Stimulated activated CD4-positive, alpha-beta T cell treated with anti-CD3 and anti-CD28 coated beads, Interleukin-12 subunit alpha, Interleukin-12 subunit beta, amount 100 ng/mL, for 24 hours (primary cell): ENCODE data around the gene NFKBIB.

ENCODE experiments used
- DNase-seq, 2 experiments: peaks; one replicate each; pipeline ENCODE4 v3.0.0-alpha.2; 2020; ENCODE audit warnings: low read depth in 2 of 2

Gene NFKBIB

DNA sequence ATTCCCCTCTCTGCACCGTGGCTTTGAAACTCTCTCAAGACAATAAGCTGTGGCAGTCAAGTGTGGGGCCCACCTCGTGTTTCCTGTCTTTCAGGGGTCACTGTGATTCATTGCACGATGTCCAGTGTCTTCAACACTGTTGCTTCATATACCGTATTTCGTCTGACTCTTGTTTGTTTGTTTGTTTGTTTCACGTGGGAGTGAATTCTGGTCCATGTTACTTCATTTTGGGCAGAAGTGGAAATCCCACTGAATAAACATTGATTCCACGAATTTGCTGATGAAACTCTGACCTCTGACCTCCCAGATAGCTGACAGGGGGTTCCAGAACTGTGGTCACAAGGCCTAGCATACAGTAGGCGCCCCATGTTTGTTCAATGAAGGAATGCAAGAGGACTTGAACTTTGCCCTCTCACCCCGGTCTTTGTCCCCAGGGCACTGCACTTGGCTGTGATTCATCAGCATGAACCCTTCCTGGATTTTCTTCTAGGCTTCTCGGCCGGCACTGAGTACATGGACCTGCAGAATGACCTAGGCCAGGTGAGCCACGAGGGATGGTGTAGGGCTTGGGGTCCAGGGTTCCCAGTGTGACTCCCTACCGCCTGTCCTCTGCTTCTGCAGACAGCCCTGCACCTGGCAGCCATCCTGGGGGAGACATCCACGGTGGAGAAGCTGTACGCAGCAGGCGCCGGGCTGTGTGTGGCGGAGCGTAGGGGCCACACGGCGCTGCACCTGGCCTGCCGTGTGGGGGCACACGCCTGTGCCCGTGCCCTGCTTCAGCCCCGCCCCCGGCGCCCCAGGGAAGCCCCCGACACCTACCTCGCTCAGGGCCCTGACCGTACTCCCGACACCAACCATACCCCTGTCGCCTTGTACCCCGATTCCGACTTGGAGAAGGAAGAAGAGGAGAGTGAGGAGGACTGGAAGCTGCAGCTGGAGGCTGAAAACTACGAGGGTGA is 5.1 kb downstream of the NFKBIB start:
- no peak for DNase-seq

DNA sequence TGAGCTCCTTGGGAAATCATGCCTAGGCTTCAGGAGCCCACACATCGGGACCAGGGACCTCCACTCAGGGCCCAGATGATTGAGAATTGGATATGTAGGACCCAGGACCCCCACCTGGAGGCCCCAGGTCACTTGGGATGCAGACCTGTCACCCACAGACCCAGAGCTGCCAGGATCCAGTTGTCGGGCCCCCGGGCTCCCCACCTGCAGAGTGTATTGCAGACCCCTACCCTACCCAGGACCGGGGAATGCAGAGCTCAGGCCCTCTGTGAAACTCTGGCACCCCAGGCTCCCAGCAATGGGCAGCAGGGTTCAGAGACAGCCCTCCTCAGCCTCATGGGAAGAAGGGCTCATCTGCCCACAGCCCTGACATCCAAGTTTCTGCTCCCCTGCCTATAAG is 5.9 kb downstream of the NFKBIB start:
- no peak for DNase-seq

DNA sequence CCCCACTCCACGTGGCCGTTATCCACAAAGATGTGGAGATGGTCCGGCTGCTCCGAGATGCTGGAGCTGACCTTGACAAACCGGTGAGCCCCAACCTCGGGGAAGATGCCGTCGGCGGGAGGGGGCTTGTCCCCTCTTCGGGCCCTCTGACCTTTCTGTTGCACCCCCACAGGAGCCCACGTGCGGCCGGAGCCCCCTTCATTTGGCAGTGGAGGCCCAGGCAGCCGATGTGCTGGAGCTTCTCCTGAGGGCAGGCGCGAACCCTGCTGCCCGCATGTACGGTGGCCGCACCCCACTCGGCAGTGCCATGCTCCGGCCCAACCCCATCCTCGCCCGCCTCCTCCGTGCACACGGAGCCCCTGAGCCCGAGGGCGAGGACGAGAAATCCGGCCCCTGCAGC is 7.5 kb downstream of the NFKBIB start:
- DNase-seq, result no peak

DNA sequence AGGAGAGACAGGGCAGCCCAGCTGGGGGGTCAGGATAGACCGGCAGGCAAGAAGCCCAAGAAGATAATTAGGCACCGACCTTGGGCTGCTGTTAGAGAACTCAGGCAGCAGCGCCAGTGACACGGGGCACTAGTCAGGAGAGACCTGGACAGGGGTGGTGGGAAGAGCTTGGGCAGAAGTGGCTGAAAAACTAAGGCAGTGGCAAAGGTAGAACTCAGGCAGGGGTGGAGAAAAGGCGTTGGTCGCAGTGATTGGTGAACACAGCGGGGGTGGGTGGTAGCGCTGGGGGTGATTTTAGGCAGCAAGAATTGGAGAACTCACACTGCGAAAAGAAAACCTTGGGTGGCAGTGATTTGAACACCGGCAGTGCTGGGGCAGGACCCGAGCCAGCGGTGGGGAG is 7.9 kb downstream of the NFKBIB start:
- no peak for DNase-seq

DNA sequence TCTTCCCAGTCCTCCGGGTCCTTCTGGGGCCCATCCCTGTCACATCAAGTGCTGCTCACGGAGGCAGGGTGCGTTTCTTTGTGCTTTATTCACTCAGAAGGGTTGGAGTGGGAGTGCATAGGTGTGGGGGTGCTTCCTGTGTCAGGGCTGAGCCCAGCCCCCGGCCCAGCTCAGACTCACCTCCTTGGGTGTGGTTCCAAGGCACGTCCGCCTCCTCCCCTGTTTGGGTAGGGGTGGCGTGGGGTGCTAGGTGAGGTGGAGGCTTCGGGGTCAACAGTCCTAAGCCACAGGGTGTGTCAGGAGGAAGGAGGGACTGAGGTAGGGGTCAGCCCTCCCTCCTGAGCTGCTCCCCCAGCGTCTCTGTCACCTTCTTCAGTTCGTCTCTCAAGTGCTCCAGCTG is 9.1 kb downstream of the NFKBIB start:
- no peak for DNase-seq

DNA sequence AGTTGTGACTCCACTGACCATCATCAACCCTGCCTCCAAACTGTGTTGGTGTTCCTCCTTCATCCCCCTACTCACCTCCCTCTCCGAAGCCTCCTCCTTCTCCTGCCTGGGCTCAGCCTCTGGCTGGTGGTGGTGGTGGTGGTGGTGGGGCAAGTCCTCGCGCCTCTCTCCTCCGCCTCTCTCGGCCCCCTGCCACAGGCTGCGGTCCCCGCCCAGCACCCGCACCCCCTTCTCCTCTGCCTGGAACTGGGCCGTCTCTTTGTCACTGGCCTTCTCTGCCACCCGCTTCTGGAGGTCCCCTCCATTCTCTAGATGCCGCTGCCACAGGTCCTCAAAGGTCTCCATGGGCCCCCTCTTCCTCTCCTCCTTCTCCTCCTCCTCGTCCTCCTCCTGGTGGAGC is 10.7 kb downstream of the NFKBIB start:
- DNase-seq, result no peak

DNA sequence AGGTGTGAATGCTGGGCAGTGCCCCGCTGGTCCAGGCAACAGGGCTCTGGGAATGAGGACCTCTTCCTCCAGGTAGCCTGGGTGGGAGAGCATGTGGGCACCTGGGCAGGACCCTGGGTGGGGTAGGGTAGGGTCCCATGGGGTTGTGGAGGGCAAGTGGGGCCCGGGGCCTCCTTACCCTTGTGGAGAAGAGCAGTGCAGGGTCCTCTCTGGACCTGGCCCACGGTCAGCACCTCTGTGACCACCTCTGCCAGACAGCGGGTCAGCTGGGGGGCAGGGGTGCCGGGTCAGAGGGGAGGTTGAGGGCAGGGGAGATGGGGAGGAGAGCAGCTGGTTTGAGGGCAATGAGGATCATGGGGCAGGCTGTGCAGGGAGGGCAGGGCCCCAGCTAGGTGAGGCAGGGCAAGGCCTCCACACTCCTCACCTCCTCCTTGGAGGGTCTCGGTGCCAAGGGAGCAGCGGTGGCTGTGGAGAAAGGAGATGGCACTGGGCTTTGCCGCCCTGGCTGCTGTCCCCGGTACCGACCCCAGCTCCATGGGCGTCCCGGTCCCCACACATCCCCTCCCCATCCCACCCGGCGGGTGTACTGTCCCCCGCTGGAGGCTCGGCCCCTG is 11.7 kb downstream of the NFKBIB start:
- no peak for DNase-seq

DNA sequence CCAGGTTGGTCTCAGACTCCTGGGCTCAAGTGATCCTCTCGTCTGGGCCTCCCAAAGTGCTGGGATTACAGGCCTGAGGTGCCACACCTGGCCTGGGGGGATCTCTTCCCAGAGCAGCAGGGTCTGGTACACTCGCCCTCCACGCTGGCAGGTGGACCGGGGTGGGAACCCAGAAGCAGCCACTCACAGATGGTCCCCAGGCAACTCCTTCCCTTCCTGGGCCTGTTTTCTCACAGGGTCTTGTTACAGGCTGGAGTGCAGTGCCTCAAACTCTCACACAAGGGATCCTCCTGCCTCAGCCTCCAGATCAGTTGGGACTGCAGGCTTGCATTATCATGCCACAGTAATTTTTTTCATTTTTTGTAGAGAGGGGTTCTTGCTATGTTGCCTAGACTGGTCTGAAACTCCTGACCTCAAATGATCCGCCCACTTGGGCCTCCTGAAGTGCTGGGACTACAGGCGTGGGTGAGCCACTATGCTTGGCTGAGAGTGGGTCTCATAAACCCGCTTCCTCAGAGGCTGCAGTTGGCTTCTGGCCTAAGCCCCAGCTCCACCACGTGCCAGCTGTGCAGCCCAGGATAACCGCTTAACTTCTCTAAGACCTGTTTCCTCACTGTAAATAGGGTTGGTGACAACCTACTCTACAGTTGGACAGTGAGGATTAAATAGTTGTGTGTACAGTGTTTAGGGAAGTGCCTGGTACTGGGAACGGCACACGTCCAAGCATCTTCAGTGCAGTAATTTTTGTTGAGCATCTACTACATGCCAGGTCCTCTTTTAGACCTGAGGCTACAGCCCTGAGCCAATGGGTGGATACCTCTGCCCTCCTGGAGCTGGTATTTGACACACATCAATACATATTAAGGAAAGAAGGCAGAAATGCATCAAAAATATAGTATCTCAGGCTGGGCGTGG is 13.1 kb downstream of the NFKBIB start:
- no peak for DNase-seq

DNA sequence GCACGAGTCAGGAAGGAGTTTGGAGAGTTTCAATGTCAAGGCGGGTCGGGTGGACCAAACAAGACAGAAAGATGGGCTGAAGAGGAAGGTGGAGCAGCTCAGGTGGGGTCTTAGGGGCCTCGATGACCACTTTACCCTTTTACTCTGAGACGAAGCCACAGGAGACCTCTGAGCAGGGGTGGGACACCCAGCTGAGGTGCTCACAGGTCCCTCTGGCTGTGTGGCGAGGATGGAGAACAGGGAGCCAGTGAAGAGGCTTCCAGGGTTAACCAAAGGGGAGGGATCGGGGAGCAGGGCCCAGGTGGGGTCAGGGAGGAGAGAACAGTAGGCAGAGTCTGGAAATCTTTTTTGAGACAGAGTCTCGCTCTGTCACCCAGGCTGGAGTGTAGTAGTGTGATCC is 14.2 kb downstream of the NFKBIB start:
- no peak for DNase-seq

DNA sequence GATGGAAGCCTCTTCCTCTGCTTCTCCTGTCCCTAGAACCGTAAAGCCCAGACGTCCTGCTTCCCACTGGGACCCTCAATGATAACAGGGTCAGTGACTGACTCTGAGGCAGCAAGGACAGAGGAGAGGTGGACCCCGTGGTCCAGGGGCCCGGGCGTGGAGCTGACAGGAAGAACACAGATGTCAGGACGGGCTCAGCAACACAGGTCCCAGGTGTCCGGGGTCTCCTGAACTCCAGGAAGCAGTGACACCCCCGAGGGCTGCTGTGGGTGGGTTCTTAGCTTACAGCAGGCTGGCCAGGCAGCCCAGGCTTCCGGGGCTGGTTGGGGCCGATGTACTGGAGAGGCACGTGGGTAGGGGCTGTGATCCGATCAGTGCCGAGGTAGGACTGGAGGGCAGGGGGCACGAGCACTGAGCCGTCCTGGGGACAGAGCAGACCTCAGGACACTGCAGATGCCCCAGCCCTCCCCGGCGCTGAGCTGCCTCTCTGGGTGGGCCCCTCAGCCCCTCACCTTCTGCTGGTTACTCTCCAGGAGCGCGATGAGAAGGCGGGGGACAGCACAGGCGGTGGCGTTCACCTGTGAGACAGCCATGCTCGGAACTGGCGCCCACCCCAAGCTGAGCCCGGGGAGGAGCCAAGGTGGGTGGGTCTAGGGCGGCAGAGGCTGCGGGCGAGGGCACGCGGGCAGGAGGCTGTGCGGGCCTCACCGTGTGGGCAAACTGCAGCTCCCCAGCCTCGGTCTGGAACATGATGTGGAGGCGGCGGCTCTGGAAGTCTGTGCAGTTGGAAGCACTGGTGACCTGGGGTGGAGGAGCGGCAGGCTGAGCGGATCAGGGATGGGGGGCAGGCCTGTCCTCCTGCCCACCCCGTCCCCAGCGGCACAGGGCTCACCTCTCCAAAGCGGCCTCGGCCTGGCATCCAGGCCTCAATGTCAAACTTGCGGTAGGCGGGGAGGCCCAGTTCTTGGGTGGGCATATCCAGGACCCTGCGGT is 15.9 kb downstream of the NFKBIB start:
- DNase-seq, result no peak

DNA sequence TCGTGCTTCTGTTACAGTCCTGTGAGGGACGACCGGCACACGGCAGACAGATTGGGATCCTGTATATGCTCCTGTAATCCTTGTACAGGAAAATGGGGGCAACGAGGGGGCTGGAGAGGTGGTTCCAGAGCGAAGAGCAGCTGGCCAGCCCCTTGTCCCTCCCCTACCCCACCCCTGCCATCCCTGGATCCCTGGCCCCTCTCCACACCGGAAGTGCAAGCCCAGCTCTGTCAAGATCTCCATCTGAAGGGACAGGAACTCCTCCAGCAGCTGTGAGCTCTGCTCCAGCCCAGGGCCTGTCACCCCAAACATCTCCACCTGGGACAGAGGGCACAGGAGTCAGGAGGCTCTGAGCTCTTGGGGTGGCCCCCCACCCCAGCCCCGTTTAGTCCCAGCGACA is 17.7 kb downstream of the NFKBIB start:
- DNase-seq, result no peak

DNA sequence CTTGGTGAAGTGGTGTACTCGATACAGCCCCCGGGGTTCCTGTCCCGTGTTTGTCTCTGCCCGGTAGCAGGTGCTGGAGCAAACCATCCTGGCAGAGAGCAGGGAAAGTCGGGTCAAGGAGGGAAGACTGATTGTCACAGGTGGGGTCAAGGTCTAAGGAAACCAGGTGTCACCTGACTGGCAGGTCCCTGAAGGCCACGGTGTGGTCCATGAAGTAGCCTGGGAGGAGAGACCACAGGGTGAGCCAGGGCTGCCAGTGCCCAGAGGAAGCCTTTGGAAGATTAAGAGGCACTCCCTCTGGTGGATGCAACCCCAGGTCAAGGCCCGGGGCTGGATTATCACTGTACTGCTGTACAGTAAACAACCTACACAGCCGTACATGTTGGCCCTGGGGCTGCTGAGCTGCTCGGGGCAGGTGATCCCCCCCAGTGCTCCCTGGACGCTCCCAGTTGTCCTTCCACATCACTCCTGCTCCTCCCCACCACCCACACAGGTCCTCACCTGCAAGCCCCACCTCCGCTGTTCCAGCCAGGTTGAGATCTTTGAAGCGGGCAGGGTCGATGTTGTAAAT is 18.2 kb downstream of the NFKBIB start:
- no peak for DNase-seq

DNA sequence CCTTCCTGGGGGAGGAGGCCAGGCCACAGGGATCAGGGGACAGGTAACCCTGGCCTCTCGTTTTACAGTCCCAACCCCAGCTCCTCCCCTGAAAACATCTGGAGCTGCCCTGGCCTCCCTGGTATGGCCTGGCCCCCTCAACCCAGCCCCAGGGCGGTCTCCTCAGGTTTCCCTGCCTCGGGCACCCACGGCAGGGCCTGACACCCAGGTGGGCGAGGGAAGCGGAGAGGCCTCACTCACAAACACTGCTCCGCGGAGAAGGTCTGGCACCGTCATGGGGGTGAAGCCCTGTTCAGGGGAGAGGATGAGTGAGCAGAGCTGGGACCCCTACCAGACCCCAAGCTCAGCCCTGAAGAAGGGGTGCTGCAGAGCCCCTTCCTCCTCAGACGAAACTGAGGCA is 18.8 kb downstream of the NFKBIB start:
- DNase-seq, result no peak

DNA sequence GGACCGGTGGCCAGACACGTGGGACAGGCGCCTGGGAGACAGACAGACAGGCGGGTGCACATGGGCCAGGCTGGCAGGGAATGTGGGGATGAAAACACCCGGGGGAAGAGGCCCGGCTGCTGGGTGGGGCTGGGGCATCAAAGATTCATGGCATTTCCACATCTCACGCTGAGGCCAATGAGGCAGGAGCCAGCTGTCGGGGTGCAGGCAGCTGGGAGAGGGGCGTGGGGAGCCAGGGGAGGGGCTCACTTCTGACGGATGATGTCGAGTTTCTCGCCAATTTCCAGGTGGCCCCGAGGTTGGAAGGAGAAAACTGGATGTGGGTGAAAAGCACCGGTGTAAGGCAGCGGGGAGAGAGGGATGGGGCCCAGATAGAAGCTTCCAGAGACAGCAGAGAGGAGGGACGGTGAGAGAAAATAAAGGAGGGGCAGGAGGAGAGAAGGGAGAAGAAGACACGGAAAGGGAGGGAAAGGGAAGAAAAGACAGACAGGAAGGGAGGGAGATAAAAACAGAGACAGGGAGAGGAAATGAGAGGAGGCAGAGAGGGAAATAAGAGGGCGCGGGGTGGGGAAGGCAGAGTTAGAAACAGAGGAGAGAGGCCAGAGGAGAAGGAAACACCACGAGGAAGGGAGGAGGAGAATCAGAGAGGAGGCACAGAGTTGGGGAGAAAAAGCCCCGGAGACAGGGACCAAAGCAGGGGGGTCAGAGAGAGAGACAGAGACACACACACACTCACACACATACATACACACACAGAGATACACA is 20.2 kb downstream of the NFKBIB start:
- no peak for DNase-seq

DNA sequence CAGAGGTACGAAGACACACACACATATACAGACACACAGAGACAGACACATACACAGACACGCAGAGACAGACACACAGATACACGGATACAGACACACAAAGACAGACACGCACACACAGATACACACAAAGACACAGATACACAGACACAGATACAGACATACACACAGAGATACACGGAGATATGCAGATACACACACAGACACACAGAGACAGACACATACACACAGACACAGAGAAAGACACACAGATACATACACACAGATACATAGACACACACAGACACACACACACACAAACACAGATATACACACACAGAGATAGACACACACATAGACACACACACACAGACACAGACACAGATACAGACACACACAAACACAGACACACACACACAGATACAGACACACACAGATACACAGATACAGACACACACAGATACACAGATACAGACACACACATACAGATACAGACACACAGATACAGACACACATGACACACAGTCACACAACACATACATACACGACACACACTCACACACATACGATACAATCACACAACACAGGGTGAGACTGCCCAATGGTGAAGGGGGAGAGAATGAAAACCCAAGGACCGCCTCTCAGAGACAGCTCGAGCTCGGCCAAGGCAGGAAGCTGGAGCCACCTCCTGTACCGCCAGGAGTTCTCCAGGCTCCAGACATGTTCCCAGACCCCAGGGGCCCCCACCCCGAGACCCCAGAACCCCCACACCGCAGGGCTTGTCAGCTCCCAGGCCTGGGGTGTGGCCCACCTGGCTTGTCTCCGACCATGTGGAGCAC is 21.0 kb downstream of the NFKBIB start:
- DNase-seq, result no peak

DNA sequence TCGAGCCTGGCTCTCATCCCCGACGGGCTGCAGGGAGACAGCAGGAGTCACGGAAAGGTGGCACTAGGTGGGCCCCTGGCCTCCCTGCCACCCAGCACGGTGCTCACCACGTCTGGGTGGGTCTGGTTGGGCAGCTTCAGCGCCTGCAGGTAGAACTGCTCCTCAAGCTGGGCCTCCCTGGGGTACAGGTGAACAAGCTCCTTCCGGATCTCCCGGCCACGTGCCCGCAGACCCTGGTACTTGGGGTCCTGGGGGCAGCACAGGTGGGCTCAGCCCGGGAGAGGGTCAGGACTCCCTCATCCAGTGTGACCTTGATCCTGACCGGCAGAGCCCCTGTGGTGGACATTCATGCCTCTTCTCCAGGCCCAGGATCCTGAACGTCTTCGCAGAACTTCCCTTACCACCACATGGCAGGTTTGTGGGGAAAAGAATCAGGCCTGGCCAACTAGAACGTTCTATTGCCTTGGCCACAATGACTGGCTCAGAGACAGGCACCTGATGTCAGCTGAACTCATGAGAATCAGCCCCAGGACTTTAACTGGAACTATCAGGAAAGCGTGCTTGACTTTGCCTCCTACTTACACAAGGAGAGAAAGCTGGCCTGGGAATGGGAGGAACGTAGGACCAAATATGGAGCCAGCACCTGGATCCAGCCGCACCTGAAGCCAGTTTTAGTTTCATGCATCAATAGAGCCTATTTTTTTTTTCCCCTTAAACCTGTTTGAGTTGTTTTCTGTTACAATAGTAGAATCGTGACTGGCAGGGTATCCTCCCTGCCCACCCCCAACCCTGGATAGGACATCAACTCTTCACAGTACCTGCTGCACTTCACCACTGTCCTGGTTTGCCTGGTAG is 21.9 kb downstream of the NFKBIB start:
- no peak for DNase-seq

DNA sequence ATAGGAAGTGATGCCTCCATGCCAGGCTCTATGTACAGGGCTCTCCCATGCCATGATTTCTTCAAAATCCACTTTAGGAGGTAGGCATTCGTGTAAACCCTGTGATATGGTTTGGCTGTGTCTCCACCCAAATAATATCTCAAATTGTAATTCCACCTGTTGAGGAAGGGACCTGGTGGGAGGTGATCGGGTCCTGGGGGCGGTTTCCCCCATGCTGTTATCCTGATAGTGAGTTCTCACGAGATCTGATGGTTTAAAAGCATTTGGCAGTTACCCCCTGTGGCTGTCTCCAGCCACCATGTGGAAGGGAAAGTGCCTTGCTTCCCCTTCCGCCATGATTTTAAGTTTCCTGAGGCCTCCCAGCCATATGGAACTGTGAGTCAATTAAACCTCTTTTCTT is 22.7 kb downstream of the NFKBIB start:
- DNase-seq, result no peak

DNA sequence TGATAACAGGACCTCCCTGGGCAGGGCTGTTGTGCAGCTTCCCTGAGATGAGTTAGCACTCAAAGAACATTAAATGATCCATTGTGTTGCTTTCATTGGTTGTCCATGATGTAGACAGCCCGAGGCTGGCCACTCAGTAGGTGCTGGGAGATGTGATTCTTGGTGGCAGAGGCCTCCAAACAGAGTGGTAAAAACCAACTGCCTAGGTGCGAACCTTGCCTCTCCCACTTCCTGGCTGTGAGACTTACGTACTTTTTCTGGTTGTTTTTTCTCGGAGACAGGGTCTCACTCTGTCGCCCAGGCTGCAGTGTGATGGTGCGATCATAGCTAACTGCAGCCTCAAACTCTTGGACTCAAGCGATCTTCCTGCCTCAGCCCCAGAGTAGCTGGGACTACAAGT is 24.6 kb downstream of the NFKBIB start:
- DNase-seq, result no peak
